Suppressor macrophage treated with lipopolysaccharide for 1 hour (primary cell): Measurements from ENCODE around the gene STON2.

Source experiments
- DNase-seq, 3 donors: peaks; one replicate each; pipeline ENCODE4 v3.0.0-alpha.2; 2020 to 2022

Gene STON2

DNA sequence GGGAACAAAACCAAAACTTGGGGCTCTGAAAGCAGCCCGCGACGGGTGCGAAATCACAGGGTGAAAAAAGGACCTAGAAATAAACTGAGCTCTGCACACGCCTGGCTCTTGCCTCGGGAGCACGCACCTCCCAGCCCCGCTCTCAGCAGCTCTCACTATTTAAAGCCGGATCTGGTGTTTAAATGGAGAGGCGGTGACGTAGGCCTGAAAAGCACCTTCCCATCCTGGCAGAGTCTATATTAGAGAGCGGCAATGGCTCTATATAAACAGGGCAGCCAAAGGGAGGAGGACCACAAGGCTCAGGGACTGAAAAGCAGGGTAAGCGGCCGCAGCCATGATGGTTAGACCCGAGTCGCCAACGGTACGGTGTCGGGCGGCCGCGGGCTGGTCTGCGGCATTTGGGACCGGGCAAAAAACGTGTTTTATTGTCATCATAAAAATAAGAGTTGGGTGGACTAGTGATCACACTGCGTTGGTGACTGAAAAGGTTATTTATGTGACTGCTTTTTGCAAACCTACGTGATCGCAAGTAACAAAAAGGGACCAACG, 180.8 kb downstream of the STON2 start:
- DNase-seq: peak; percentile 95 to 99 (median 98)

DNA sequence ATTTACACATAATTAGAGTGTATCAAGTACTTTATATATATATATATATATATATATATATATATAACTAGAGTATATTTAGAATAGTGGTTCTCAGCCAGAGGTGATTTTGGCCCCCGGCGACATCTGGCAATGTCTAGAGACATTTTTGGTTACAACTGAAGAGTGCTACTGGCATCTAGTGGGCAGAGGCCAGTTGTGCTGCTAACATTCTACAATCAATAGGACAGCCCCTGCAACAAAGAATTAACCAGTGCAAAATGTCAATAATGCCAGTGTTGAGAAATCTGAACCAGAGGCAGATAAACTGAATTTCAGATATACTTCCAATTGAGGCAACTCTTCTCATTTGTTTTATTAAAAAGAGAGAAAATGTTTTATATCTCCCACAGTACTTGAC, 188.3 kb downstream of the STON2 start:
- peak; percentile 71 to 76 (median 73) for DNase-seq
